Activated CD8-positive, alpha-beta T cell treated with anti-CD3 and anti-CD28 coated beads for 36 hours (primary cell): ENCODE measurements around the gene FURIN. TPM values are rescaled to one million over a fixed set of nuclear protein-coding genes. Genes with fewer than 3 reads are reported as not detected.

Experiments
- ATAC-seq: fragments of 200-7000 bp; cut with Tn5 transposase; one replicate; pipeline ENCODE4 v1.10.0; 2021; ENCODE audit warnings: mild to moderate bottlenecking, moderate library complexity
- CTCF ChIA-PET: fragments of 350-600 bp; sonication (Branson Sonifier 250); formaldehyde crosslinking; loops from one replicate; lab custom pipeline; 2021; ENCODE audit warnings: antibody characterized with exemption; lab: Charles Lee
- POLR2A ChIA-PET: fragments of 350-600 bp; sonication (Branson Sonifier 250); formaldehyde crosslinking; loops from one replicate; lab custom pipeline; 2021; ENCODE audit warnings: antibody characterized with exemption; lab: Charles Lee
- DNase-seq: peaks from one replicate; pipeline ENCODE4 v3.0.0-alpha.2; 2020
- H3K27ac Mint-ChIP-seq: one replicate; pipeline ENCODE4 v1.8.0; 2021; ENCODE audit warnings: mild to moderate bottlenecking, mixed read lengths
- H3K27me3 Mint-ChIP-seq: one replicate; pipeline ENCODE4 v1.8.0; 2021; ENCODE audit warnings: mixed read lengths
- H3K36me3 Mint-ChIP-seq: one replicate; pipeline ENCODE4 v1.8.0; 2021; ENCODE audit warnings: low read depth, mixed read lengths
- H3K4me1 Mint-ChIP-seq: one replicate; pipeline ENCODE4 v1.8.0; 2021; ENCODE audit warnings: low read depth, mixed read lengths
- H3K4me3 Mint-ChIP-seq: one replicate; pipeline ENCODE4 v1.8.0; 2021; ENCODE audit warnings: mild to moderate bottlenecking, moderate library complexity, mixed read lengths
- H3K9me3 Mint-ChIP-seq: one replicate; pipeline ENCODE4 v1.8.0; 2021; ENCODE audit warnings: mixed read lengths
- CTCF ChIP-seq: fragments of 200-600 bp; IDR thresholded peaks from one replicate; pipeline ENCODE4 v1.8.0; 2022; ENCODE audit warnings: antibody characterized with exemption, mild to moderate bottlenecking
- intact Hi-C: fragments of 100-400 bp; cut with micrococcal nuclease; formaldehyde crosslinking; loops from one replicate; pipeline ENCODE4 v1.10.0; 2022
- total RNA-seq, 2 experiments: library from RNA; stranded (reverse); gene quantifications; one replicate each; pipeline ENCODE4 v1.2.3, GENCODE V29; 2021

Gene FURIN
- total RNA-seq, 2 experiments from 2014 or later = 111 to 117 TPM

- H3K4me1 Mint-ChIP-seq = peaks cover 57% of the 10 kb centered on the region
- peak overlapping the region; percentile 17 for H3K27ac Mint-ChIP-seq
- H3K27me3 Mint-ChIP-seq = no peaks in the 10 kb centered on the region
- ChIA-PET POLR2A (interaction anchor here (1.2 kb wide), 1 partner anchor 10 kb away, joined by 5 read pairs; the partner anchor contains the start of gene FURIN), CTCF (interaction anchor here (2.9 kb wide), 1 partner anchor 29 kb away, joined by 15 read pairs; no protein-coding TSS in a partner anchor)
- DNase-seq (no peak), ATAC-seq (no peak)
- H3K9me3 Mint-ChIP-seq = no peaks in the 10 kb centered on the region
- no peak overlapping the region for H3K4me3 Mint-ChIP-seq
- intact Hi-C loops = no loop called here
- no peak for TF ChIP-seq CTCF
- H3K36me3 Mint-ChIP-seq = no peaks in the 10 kb centered on the region
Observed at GRCh38 chr15:90857337-90857736, 11.1 kb upstream of the FURIN start.

- Mint-ChIP-seq H3K4me1 (peaks cover 51% of the 10 kb centered on the region), H3K27me3 (no peaks in the 10 kb centered on the region), H3K36me3 (no peaks in the 10 kb centered on the region), H3K4me3 (no peak overlapping the region), H3K9me3 (no peaks in the 10 kb centered on the region), H3K27ac (peak overlapping the region; percentile 1)
- ATAC-seq (no peak), DNase-seq (no peak)
- CTCF ChIA-PET = interaction anchor here (0.6 to 2.9 kb wide), 3 partner anchors 20 to 74 kb away, joined by 3 to 15 read pairs (median 7); partner anchors contain the start of gene HDDC3
- TF ChIP-seq CTCF = no peak
- intact Hi-C loops = no loop called here
- POLR2A ChIA-PET = interaction anchor here (1.2 to 2.4 kb wide), 2 partner anchors 10 to 12 kb away, joined by 5 to 6 read pairs; partner anchors contain the start of gene FURIN
Observed at GRCh38 chr15:90857883-90858443, 10.4 kb upstream of the FURIN start.

- H3K36me3 Mint-ChIP-seq = no peaks in the 10 kb centered on the region
- DNase-seq = peak; percentile 1
- no peak for TF ChIP-seq CTCF
- CTCF ChIA-PET = interaction anchor here (2.9 kb wide), 1 partner anchor 26 kb away, joined by 15 read pairs; no protein-coding TSS in a partner anchor
- no peaks in the 10 kb centered on the region for H3K9me3 Mint-ChIP-seq
- intact Hi-C loops = no loop called here
- H3K4me3 Mint-ChIP-seq = no peak overlapping the region
- POLR2A ChIA-PET = interaction anchor here (1.2 to 2.4 kb wide), 2 partner anchors 11 to 22 kb away, joined by 5 to 6 read pairs; no protein-coding TSS in a partner anchor
- no peak for ATAC-seq
- peaks cover 47% of the 10 kb centered on the region for H3K4me1 Mint-ChIP-seq
- H3K27me3 Mint-ChIP-seq = no peaks in the 10 kb centered on the region
- H3K27ac Mint-ChIP-seq = peak overlapping the region; percentile 40
Observed at GRCh38 chr15:90859234-90860131, 8.9 kb upstream of the FURIN start.

GRCh38 chr15:90860450-90860849 is 7.9 kb upstream of the FURIN start:
- intact Hi-C loops = no loop called here
- CTCF ChIA-PET = interaction anchor here (2.9 kb wide), 1 partner anchor 25 kb away, joined by 15 read pairs; no protein-coding TSS in a partner anchor
- no peak overlapping the region for H3K27ac Mint-ChIP-seq
- no peaks in the 10 kb centered on the region for H3K36me3 Mint-ChIP-seq
- DNase-seq (peak; percentile 1), ATAC-seq (no peak)
- no peak for TF ChIP-seq CTCF
- no peak overlapping the region for H3K4me3 Mint-ChIP-seq
- POLR2A ChIA-PET = interaction anchor here (1.2 to 2.4 kb wide), 2 partner anchors 10 to 23 kb away, joined by 5 to 6 read pairs; no protein-coding TSS in a partner anchor
- peaks cover 39% of the 10 kb centered on the region for H3K4me1 Mint-ChIP-seq
- H3K27me3 Mint-ChIP-seq = no peaks in the 10 kb centered on the region
- H3K9me3 Mint-ChIP-seq = no peaks in the 10 kb centered on the region
